B cell (primary cell): ENCODE data around the gene ZC3H7B.

Source experiments
- CTCF ChIP-seq: fragments of 200-600 bp; IDR thresholded peaks from one replicate; pipeline ENCODE4 v1.8.0; 2022; ENCODE audit warnings: antibody characterized with exemption, mild to moderate bottlenecking
- EZH2 ChIP-seq: IDR thresholded peaks from 2 replicates; pipeline ENCODE4 v1.6.1; 2012; ENCODE audit warnings: borderline replicate concordance, low read depth, mild to moderate bottlenecking, moderate library complexity, low read length; ENCODE audit not compliant: insufficient read depth, poor library complexity, severe bottlenecking

- no peak for TF ChIP-seq CTCF
- TF ChIP-seq EZH2 = no peak
Measured at GRCh38 chr22:41358927-41359326, 57.6 kb downstream of the ZC3H7B start.
